NOMO-1 treated with DMSO at 0.1 percent for 48 hours (cell line): ENCODE measurements around the gene PARK7.

ENCODE experiments used
- DNase-seq: peaks from one replicate; lab custom pipeline; 2025; ENCODE audit not compliant: unreplicated experiment; lab: John Stamatoyannopoulos, UW

PARK7 gene

DNA sequence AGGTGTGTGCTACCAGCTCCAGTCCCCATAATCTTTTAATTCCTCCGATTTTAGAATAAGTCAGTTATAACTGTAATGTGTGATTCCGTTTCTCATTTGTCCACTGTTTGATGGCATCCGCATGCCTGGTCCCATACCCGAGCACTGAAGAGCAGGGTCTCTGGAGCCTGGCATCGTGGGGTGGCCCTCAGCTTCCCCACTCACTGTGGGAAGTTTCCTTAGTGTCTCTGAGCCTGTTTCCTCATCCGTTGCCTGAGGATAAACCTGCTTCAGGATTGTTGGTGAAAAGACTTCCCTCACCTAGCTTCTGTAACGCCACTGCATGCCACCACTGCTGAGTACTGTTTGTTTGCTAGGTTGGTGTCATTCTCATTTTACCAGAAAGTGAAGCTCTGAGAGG is 19.5 kb downstream of the PARK7 start:
- no peak for DNase-seq

DNA sequence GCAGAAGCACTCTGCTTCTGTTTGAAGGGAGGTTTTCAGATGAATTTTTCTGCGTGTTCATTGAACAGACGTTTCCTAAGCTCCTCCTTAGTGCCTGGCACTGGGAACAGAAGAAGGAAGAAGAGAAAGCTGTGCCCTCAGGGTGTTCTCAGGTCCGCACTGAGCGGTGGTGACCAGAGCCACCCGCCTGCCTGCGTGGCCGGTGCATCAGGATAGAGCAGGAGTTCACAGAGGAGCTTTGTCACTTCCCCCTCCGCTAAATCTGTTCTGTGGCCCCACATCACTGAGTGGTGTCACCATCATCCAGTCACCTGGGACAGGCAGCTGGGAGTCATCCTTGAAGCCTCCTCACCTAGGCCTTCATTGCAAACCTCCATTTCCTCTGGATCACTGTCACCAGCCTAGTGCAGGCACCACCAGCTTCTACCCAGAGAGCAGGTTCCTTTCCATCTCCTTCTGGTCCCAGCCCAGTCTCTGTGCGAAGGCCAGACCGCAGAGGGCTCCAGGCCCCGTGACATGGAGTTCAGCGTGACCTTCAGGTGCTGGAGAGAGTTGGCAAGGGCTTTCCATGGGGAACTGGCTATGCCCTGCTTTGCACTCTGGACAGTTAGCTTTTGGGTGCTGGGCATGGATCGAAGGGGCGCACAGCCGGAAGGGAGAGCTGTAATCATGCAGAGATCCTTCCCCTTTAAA is 21.7 kb downstream of the PARK7 start:
- DNase-seq = no peak

DNA sequence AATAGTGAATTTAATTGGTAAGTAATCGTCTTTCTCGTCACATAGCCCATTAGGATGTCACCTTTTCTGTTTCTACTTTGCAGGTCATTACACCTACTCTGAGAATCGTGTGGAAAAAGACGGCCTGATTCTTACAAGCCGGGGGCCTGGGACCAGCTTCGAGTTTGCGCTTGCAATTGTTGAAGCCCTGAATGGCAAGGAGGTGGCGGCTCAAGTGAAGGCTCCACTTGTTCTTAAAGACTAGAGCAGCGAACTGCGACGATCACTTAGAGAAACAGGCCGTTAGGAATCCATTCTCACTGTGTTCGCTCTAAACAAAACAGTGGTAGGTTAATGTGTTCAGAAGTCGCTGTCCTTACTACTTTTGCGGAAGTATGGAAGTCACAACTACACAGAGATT is 23.3 kb downstream of the PARK7 start:
- no peak for DNase-seq

DNA sequence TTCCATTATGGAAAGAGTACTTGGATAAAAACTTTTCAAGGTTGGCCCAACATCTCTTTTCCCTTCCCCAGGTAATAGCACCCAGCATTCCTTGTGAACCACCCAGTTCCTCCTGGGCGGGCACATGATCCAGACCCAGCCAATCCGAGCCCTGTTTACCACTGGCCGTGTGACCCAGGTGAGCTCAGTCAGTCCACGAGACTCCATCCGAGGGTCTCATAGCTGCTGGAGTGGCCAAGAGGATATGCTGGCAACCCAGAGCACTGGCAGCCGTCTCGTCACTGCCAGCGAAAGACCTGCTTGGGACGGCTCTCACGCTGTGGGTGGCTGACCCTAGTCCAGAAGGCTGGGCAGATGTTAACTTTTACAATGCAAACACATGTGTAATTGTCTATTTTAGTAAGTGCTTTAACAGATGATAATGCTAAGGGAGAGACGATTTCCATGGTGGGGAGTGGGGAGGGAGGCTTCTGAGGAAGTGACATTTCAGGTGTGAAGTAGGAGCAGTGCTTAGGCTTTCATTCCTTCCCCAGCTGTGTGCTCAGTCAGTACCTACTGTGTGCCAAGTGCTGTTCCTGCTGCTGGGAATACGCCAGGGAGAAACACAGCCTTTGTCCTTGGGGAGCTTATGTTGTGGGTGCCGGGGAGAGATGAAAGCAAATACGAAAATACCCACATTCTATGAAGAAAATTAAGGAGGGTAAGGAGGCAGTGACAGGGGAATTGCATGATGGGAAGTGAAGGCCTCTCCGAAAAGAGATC is 24.5 kb downstream of the PARK7 start:
- no peak for DNase-seq

GRCh38 chr1:7987528-7987927 is 26.0 kb downstream of the PARK7 start:
- no peak for DNase-seq

GRCh38 chr1:7988576-7988975 is 27.1 kb downstream of the PARK7 start:
- no peak for DNase-seq

DNA sequence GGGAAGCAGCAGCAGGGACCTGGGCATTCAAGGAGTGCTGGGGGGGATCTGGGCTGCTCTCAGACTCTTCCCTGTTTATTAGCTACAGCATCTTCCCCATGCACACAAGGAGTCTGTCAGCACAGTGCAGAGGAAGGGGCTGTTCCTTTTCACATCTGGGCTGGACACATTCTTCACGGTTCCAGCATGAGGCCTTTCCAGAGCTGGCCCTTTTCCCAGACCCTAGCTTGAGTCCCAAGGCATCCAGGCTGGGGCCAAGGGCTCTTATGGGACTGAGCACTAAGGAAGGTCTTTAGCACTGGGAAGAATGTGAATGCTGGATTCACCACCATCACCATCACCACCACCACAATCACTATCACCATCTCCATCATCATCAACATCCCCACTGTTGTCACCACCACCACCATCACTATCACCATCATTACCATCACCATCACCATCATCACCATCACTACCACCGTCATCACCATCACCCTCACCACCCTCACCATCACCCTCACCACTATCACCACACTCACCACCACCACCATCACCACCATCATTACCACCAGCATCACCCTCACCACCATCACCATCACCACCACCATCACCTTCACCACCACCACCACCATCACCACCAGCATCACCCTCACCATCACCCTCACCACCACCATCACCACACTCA is 28.4 kb downstream of the PARK7 start:
- no peak for DNase-seq

- DNase-seq = no peak
Measured at GRCh38 chr1:7991504-7992440, 30.3 kb downstream of the PARK7 start.

DNA sequence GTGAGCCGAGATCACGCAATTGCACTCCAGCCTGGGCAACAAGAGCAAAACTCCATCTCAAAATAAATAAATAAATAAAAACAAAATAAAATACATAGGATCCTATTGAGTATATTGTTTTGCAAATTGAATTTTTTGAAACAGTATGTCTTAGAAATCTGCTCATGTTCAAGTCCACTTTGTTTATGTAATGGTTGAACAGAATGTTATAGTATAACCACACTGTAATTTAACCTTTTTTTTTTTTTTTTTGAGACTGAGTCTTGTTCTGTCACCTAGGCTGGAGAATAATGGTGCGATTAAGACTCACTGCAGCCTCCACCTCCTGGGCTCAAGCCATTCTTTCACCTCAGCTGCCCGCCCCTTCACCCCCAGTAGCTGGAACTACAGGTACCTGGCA is 31.4 kb downstream of the PARK7 start:
- DNase-seq = no peak

GRCh38 chr1:7993593-7994479 is 32.3 kb downstream of the PARK7 start:
- DNase-seq = peak; percentile 57

DNA sequence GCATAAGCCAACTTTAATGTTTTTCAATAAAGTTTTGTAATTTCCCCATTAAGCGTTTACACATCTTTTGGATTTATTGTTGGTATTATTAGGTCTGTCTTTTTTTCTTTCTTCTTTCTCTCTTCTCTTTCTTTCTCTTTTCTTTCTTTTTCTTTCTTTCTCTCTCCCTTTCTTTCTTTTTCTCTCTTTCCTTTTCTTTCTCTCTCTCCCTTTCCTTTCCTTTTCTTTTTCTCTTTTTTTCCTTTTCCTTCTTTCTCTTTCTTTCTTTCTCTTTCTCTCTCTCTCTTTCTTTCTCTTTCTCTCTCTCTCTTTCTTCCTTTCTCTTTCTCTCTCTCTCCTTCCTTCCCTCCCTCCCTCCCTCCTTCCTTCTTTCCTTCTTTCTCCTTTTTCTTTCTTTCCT is 33.3 kb downstream of the PARK7 start:
- DNase-seq = no peak

DNA sequence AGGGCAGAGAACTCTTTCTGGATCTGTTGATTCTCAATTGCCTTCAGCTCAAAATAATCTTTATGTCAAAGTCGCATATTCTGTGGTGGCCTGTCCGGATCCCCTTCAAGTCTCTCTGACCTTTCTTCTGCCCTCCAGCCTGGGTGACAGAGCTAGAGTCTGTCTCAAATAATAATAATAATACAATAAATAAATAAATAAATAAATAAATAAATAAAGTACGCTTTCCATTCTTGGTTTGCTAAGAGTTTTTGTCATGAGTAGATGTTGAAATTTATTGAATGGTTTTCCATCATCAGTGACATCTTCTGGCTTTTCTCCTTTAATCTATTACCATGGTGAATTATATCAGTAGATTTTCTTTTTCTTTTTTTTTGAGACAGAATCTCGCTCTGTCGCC is 33.9 kb downstream of the PARK7 start:
- DNase-seq = no peak

DNA sequence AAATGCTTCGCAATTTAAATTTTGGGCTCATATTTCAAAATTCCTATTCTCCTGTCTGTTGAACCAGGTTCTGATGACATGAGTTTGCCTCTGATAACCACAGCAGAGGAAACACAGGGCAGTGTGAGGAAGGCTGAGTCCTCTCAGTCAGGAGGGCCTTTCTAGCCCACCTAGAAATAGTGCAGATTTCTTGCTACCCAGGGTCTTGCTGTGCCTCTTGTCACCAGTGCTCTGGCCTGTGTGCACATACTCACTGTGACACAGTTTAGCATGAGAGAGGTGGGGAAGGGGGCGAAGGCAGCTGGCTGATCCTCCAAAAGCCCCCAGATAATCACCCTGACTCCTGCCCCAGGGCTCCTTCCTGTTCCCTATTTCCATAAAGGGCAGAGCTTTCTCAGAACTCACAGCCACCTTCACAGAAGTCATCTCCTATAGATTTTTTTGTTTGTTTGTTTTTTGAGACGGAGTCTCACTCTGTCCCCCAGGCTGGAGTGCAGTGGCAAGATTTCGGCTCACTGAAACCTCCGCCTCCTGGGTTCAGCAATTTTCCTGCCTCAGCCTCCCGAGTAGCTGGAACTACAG is 40.9 kb downstream of the PARK7 start:
- no peak for DNase-seq

DNA sequence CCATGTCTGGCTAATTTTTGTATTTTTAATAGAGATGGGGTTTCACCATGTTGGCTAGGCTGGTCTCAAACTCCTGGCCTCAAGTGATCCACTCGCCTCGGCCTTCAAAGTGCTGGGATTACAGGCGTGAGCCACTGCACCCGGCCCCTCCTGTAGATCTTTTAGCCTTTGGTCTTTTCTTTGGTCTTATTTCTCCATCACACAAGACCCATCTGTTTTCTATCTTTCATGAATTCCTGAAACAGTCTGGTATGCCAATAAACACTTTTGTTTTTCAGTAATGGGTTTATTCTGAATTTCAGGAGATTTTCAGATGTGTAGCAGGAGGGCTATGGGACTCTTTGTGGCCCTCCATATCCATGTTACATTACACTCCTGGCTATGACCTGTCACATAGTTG is 41.4 kb downstream of the PARK7 start:
- no peak for DNase-seq

- no peak for DNase-seq
Measured at GRCh38 chr1:8003438-8004112, 42.1 kb downstream of the PARK7 start.

- DNase-seq = no peak
Measured at GRCh38 chr1:8004113-8004802, 42.7 kb downstream of the PARK7 start.

GRCh38 chr1:8004803-8005573 is 43.5 kb downstream of the PARK7 start:
- DNase-seq = peak; percentile 68
